HG03342 (cell line): ENCODE data around the gene GNLY.

ENCODE experiments used
- ATAC-seq: cut with Tn5 transposase; IDR thresholded peaks from one replicate; pipeline ENCODE4 v1.9.1; 2021; ENCODE audit warnings: mild to moderate bottlenecking, moderate library complexity; ENCODE audit not compliant: unreplicated experiment

GNLY gene

GRCh38 chr2:85741211-85741832, 47.2 kb downstream of the GNLY start:
- no peak for ATAC-seq

- no peak for ATAC-seq
Measured at GRCh38 chr2:85741833-85742455, 47.8 kb downstream of the GNLY start.

DNA sequence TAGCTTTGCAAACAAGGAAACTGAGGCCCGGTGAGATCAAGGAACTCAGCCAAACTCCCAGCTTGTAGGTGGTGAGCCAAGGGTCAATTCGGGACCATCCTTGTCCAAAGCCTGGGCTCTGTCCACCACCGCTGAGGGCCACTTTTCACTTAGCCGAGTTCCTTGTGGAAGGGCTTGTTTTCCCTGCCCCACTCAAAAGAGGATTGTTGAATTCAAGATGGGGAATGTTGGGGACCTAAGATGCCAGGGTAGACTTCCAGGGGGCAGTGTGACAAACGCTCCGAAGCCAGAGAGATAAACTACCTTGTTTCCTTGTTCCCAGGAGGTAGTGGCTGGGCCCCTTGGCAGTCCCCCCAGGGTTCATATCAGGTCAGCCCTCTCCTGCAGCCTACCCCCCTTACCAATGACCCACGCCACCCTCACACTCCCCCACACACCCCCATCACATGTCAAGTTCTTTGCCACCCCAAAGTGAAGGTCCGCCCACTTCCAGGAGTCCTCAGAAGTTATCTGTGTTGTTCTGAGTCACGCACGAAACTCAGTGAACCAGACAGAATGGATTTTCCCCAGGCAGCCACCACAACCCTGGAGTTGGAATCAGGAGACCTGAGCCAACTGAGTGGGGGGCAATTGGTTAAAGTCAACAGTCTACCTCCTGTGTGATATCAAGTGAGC, 49.3 kb downstream of the GNLY start:
- ATAC-seq, result no peak

DNA sequence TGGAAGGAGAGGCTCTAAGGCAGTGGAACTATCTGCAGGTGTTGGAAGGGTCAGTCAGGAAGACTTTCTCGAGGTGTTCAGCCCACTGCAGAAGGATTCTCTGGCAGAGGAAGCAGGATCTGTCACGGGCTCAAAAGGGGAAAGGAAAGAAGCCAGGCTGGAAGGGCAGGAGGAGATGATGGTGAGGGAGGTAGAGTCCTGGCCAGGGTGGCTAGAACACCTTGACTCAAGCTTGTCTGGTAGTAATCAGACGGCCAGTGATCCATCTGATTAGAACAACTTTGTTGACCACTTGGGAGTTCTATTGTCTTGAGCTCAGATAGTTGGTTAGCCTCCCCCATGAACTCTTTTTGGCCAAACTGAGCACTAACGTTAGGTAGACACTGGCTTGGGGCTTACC, 49.9 kb downstream of the GNLY start:
- no peak for ATAC-seq

DNA sequence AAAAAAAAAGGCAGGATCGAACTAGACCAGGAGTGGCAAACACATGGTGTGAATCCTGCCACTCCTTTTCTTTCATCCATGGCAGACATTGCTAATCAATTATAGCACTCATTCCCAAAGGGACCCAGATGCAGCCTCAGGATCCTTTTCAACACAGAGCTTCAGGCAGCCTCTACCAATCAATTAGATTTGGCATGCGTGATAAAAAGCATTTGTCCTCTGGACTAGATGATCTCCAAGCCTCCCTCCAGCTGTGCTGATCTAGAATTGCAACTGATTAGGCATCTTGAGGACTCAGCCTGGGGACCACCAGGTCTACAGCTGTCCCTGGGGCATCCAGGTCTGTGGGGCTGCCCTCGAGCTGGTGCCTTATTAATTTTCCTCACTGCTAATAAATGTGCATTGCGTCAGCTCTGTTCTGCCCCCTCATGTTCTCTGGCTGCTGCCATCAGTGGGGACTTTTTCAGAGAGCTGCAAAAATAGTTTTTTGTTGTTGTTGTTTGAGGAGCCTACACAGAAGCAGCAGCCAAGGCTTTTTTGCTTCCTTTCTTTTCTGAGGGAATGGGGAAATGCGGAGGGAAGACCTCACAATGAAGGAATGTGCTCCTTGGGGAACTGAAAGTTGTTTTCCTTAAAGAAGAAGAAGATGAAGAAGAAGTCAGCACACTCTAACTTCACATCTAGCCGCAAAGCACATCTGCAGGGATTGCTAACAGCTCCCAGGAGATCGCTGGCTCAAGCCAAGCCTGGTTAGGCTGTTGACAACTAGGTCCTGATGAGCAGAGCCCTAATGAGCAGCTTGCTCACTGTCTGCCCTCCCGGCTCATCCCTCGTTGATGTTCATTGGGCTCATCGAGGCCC, 50.8 kb downstream of the GNLY start:
- ATAC-seq, result no peak

DNA sequence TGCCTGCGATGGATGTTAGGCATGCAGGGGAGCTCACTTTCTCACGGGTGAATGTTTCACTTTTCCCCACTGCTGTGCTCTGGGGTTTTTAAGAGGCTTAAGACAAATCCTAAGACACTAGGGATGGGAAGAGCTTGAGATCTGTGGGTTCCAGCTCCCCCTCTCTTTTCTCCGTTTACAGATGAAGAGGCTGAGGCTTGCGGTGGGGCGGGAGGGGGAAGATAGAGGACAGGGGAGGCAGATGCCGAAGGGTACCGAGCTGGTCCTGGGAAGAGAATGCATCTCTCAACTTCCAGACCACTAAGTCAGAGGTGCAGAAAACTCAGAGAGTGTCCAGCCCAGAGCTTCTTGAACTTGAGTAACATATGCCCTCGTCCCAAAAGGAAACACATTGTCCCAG, 51.5 kb downstream of the GNLY start:
- no peak for ATAC-seq

DNA sequence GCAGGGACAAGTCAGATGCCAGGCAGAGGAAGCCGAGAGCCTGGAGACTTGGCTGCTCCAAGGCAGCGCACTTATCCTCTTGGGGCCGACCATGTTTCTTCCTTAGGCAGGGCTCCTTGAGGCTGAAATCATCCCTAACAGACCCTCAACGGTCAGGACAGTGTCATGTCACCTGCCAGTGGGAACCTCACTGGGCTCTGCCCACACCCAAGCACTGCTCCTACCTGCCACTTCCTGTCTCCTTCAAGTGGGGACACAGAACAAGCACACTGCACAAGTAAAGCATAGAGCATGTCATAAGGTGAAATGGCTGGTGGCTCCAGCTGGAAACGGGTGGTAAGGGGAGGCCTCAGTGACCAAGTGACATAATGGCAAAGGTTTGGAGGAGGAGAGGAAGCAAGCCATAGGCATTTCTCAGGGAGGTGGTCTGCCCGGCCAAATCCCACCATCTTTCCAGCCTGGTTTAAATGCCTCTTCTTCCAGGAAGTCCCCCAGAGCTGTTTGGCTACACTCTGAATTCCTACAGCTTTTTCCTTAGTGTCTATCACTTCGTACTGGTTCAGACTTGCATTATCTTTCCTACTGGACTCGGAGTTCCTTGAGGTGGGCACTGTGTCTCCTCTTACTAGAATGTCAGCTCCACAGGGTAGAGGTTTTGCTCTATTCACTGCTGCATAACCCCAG, 52.3 kb downstream of the GNLY start:
- ATAC-seq, result no peak

DNA sequence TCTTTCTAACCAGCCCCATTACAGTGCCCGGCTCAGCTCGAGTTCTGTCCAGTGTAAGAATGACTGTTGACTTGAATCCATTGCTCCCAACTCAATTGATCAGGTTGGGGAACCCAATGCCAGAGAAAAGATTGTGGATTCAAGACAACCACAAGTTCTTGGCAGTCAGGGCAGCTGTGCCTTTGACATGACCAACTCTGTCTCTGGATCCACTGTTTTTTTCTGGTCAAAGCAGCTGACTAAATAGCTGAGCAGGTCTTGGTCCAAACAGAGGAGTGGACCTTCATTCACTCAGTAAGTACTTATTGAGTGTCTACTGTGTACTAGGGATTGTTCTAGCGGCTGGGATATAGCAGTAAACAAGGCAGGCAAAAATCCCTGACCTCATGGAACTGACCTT, 53.3 kb downstream of the GNLY start:
- ATAC-seq, result no peak

GRCh38 chr2:85748039-85748734, 54.0 kb downstream of the GNLY start:
- ATAC-seq, result peak; percentile 83
